CD14-positive monocyte (primary cell): Measurements from ENCODE around the gene KRTAP4-11. TPM values are rescaled to one million over a fixed set of nuclear protein-coding genes. Genes with fewer than 3 reads are reported as not detected.

Experiments used
- DNase-seq, 3 donors: peaks; one replicate each; pipeline ENCODE4 v3.0.0-alpha.2; 2011 to 2022
- H2AFZ ChIP-seq: 2 replicates; pipeline ENCODE4 v1.6.0; 2012; ENCODE audit warnings: mild to moderate bottlenecking, low read depth, low read length, inconsistent platforms; ENCODE audit not compliant: insufficient read depth, poor library complexity, severe bottlenecking
- H3K27ac ChIP-seq, 2 donors: 1 replicate in 1 of 2; 2 replicates in 1 of 2; pipeline ENCODE4 v1.5.1; 2012 to 2013; ENCODE audit warnings: low read length in 2 of 2, control low read depth in 1 of 2, inconsistent platforms in 1 of 2, low read depth in 1 of 2, mild to moderate bottlenecking in 1 of 2
- H3K27me3 ChIP-seq, 2 donors: one replicate each; pipeline versions ENCODE4 v1.6.0 to v1.6.1; 2011 to 2013; ENCODE audit warnings: low read length in 2 of 2; ENCODE audit not compliant: control insufficient read depth in 2 of 2, insufficient read depth in 2 of 2
- H3K36me3 ChIP-seq, 2 donors: replicated peaks in 1 of 2; 1 replicate in 1 of 2; 2 replicates in 1 of 2; pipeline versions ENCODE4 v1.5.1 to v1.6.1; 2012 to 2013; ENCODE audit warnings: low read length in 2 of 2, control low read depth in 1 of 2, inconsistent platforms in 1 of 2, mild to moderate bottlenecking in 1 of 2; ENCODE audit not compliant: insufficient read depth in 2 of 2, control insufficient read depth in 1 of 2
- H3K4me1 ChIP-seq, 2 donors: 1 replicate in 1 of 2; 2 replicates in 1 of 2; pipeline versions ENCODE4 v1.5.1 to v1.6.1; 2012 to 2013; ENCODE audit warnings: low read length in 2 of 2, control low read depth in 1 of 2, inconsistent platforms in 1 of 2, mild to moderate bottlenecking in 1 of 2, moderate library complexity in 1 of 2; ENCODE audit not compliant: insufficient read depth in 2 of 2, control insufficient read depth in 1 of 2
- H3K4me2 ChIP-seq: replicated peaks from 2 replicates; pipeline ENCODE3; 2012; ENCODE audit warnings: low read length, moderate library complexity, mild to moderate bottlenecking; ENCODE audit not compliant: poor library complexity, severe bottlenecking; ENCODE audit errors: extremely low read depth
- H3K4me3 ChIP-seq, 3 experiments: fragments of 200-600 bp in 1 of 3; sonication (generic) in 1 of 3; replicated peaks in 1 of 3; 1 replicate in 2 of 3; 2 replicates in 1 of 3; pipeline ENCODE4 v1.5.1; 2011 to 2013; ENCODE audit warnings: low read length in 3 of 3, mild to moderate bottlenecking in 3 of 3, control low read depth in 2 of 3, low read depth in 2 of 3, inconsistent platforms in 1 of 3, moderate library complexity in 1 of 3
- H3K79me2 ChIP-seq: 2 replicates; pipeline ENCODE4 v1.6.0; 2012; ENCODE audit warnings: mild to moderate bottlenecking, control low read depth, inconsistent platforms, low read length, moderate library complexity; ENCODE audit not compliant: insufficient read depth
- H3K9ac ChIP-seq: 2 replicates; pipeline ENCODE4 v1.6.0; 2017; ENCODE audit warnings: low read length, mild to moderate bottlenecking; ENCODE audit not compliant: insufficient read depth, poor library complexity, severe bottlenecking
- H3K9me3 ChIP-seq, 2 donors: replicated peaks in 1 of 2; 1 replicate in 1 of 2; 2 replicates in 1 of 2; pipeline versions ENCODE4 v1.5.1 to v1.6.1; 2012 to 2013; ENCODE audit warnings: low read length in 2 of 2, control low read depth in 1 of 2; ENCODE audit not compliant: control insufficient read depth in 1 of 2, insufficient read depth in 1 of 2
- H4K20me1 ChIP-seq: 2 replicates; pipeline ENCODE4 v1.6.0; 2012; ENCODE audit warnings: mild to moderate bottlenecking, low read length, control low read depth, moderate library complexity; ENCODE audit not compliant: insufficient read depth
- H3K27ac Mint-ChIP-seq, 7 donors: one replicate each; pipeline ENCODE4 v1.8.0; 2020; ENCODE audit warnings: mild to moderate bottlenecking in 7 of 7, mixed read lengths in 7 of 7, moderate library complexity in 6 of 7, inconsistent platforms in 2 of 7
- H3K27me3 Mint-ChIP-seq, 3 donors: one replicate each; pipeline ENCODE4 v1.8.0; 2021 to 2022; ENCODE audit warnings: low read depth in 3 of 3, mild to moderate bottlenecking in 3 of 3, mixed read lengths in 3 of 3, moderate library complexity in 3 of 3, inconsistent platforms in 1 of 3
- H3K36me3 Mint-ChIP-seq, 2 donors: one replicate each; pipeline ENCODE4 v1.8.0; 2020; ENCODE audit warnings: mixed read lengths in 2 of 2, inconsistent platforms in 1 of 2, mild to moderate bottlenecking in 1 of 2
- H3K4me1 Mint-ChIP-seq: one replicate; pipeline ENCODE4 v1.8.0; 2020; ENCODE audit warnings: mild to moderate bottlenecking, mixed read lengths
- H3K4me3 Mint-ChIP-seq, 2 donors: one replicate each; pipeline ENCODE4 v1.8.0; 2020; ENCODE audit warnings: mild to moderate bottlenecking in 2 of 2, mixed read lengths in 2 of 2, moderate library complexity in 1 of 2
- H3K9me3 Mint-ChIP-seq, 7 donors: one replicate each; pipeline ENCODE4 v1.8.0; 2020 to 2022; ENCODE audit warnings: mixed read lengths in 7 of 7, mild to moderate bottlenecking in 6 of 7, moderate library complexity in 6 of 7, inconsistent platforms in 2 of 7
- CTCF ChIP-seq: fragments of 200-600 bp; IDR thresholded peaks from one replicate; pipeline ENCODE4 v1.8.0; 2022; ENCODE audit warnings: antibody characterized with exemption, mild to moderate bottlenecking
- WGBS: methylation state at CpG from one replicate; pipeline ENCODE4 v1.1.5; 2013; ENCODE audit warnings: missing lambda C conversion rate; ENCODE audit not compliant: insufficient coverage; 5-methylcytosine and 5-hydroxymethylcytosine counted together
- intact Hi-C, 2 donors: fragments of 100-400 bp; cut with micrococcal nuclease; formaldehyde crosslinking; loops; one replicate each; pipeline versions ENCODE4 v1.15.0 to v1.15.1; 2023
- polyA plus RNA-seq, 3 donors: library from polyadenylated mRNA; depleted of rRNA in 1 of 3; unstranded in 2 of 3; stranded (reverse) in 1 of 3; fragments of 300-500 nt in 2 of 3; fragments of >200 nt in 1 of 3; fragmentation: Illumina TruSeq in 2 of 3; gene quantifications; 1 replicate in 2 of 3; 2 replicates in 1 of 3; pipeline ENCODE4 v1.2.3, GENCODE V29; 2012 to 2021

KRTAP4-11 gene
- polyA plus RNA-seq, 3 donors, result not detected

GRCh38 chr17:41127371-41127770 lies 9.2 kb upstream of the KRTAP4-11 start:
- H3K4me1 ChIP-seq, result no peaks in the 10 kb centered on the region
- DNase-seq, result no peak
- intact Hi-C loops, result no loop called here
- H3K27me3 ChIP-seq, result no peaks in the 10 kb centered on the region
- no peaks in the 10 kb centered on the region for H4K20me1 ChIP-seq
- WGBS, result no CpG with 5 or more reads among the region's 1 CpG
- H3K4me1 Mint-ChIP-seq, result no peaks in the 10 kb centered on the region
- peaks cover 0 to 2% (median 0%) of the 10 kb centered on the region in 3 donors for H3K27me3 Mint-ChIP-seq
- H3K36me3 ChIP-seq, result no peaks in the 10 kb centered on the region
- no peak overlapping the region for H3K9ac ChIP-seq
- no peaks in the 10 kb centered on the region for H3K79me2 ChIP-seq
- peaks cover 0 to 2% (median 0%) of the 10 kb centered on the region in 7 donors for H3K9me3 Mint-ChIP-seq
- no peaks in the 10 kb centered on the region for H3K9me3 ChIP-seq
- H3K4me3 Mint-ChIP-seq, result no peak overlapping the region
- no peak overlapping the region for H3K4me2 ChIP-seq
- no peak overlapping the region for H3K4me3 ChIP-seq
- no peak overlapping the region for H3K27ac Mint-ChIP-seq
- no peaks in the 10 kb centered on the region for H3K36me3 Mint-ChIP-seq
- H2AFZ ChIP-seq, result no peak overlapping the region
- H3K27ac ChIP-seq, result no peak overlapping the region
- no peak for TF ChIP-seq CTCF

GRCh38 chr17:41126412-41126811 lies 8.2 kb upstream of the KRTAP4-11 start:
- intact Hi-C loops, result no loop called here
- H3K9me3 ChIP-seq, result no peaks in the 10 kb centered on the region
- no peak overlapping the region for H3K4me3 Mint-ChIP-seq
- H3K27me3 Mint-ChIP-seq, result peaks cover 0 to 2% (median 0%) of the 10 kb centered on the region in 3 donors
- no peak overlapping the region for H3K27ac ChIP-seq
- no peak overlapping the region for H3K4me2 ChIP-seq
- no peaks in the 10 kb centered on the region for H3K4me1 ChIP-seq
- peaks cover 0 to 8% (median 0%) of the 10 kb centered on the region in 7 donors for H3K9me3 Mint-ChIP-seq
- H3K36me3 ChIP-seq, result no peaks in the 10 kb centered on the region
- no peaks in the 10 kb centered on the region for H3K36me3 Mint-ChIP-seq
- no peaks in the 10 kb centered on the region for H3K27me3 ChIP-seq
- H3K4me3 ChIP-seq, result no peak overlapping the region
- H3K4me1 Mint-ChIP-seq, result no peaks in the 10 kb centered on the region
- H2AFZ ChIP-seq, result no peak overlapping the region
- WGBS, result no CpG with 5 or more reads among the region's 3 CpGs
- H3K9ac ChIP-seq, result no peak overlapping the region
- no peaks in the 10 kb centered on the region for H4K20me1 ChIP-seq
- no peak overlapping the region for H3K27ac Mint-ChIP-seq
- no peaks in the 10 kb centered on the region for H3K79me2 ChIP-seq
- no peak for DNase-seq
- TF ChIP-seq CTCF, result no peak
